ENCODE data around the gene IL10.

The IL10 gene

GRCh38 chr1:206808615-206809014, 36.3 kb upstream of the IL10 start:
- no peak for TF ChIP-seq CTCF (IDR thresholded peaks at IDR 0.05)
- DNase-seq (ENCODE audit: low spot score), result no peak
- no peak overlapping the region for H3K27ac ChIP-seq
- H3K4me3 ChIP-seq, result no peak overlapping the region

- H3K27ac ChIP-seq, result no peak overlapping the region
- H3K4me3 ChIP-seq, result no peak overlapping the region
- no peak for DNase-seq (ENCODE audit: low spot score)
- TF ChIP-seq CTCF (IDR thresholded peaks at IDR 0.05), result no peak
Observed at GRCh38 chr1:206805357-206805756, 33.1 kb upstream of the IL10 start.

GRCh38 chr1:206804156-206804737, 32.0 kb upstream of the IL10 start:
- Histone ChIP-seq H3K4me3 (no peak overlapping the region), H3K27ac (no peak overlapping the region)
- TF ChIP-seq CTCF (IDR thresholded peaks at IDR 0.05), result no peak
- DNase-seq (ENCODE audit: low spot score), result no peak

- Histone ChIP-seq H3K27ac (no peak overlapping the region), H3K4me3 (no peak overlapping the region)
- TF ChIP-seq CTCF (IDR thresholded peaks at IDR 0.05), result no peak
- DNase-seq (ENCODE audit: low spot score), result no peak
Observed at GRCh38 chr1:206803221-206803730, 31.0 kb upstream of the IL10 start.

GRCh38 chr1:206802401-206802800, 30.1 kb upstream of the IL10 start:
- H3K27ac ChIP-seq, result no peak overlapping the region
- no peak for DNase-seq (ENCODE audit: low spot score)
- no peak for TF ChIP-seq CTCF (IDR thresholded peaks at IDR 0.05)
- H3K4me3 ChIP-seq, result no peak overlapping the region

GRCh38 chr1:206801467-206801866, 29.2 kb upstream of the IL10 start:
- Histone ChIP-seq H3K4me3 (no peak overlapping the region), H3K27ac (no peak overlapping the region)
- TF ChIP-seq CTCF (IDR thresholded peaks at IDR 0.05), result no peak
- DNase-seq (ENCODE audit: low spot score), result no peak

- Histone ChIP-seq H3K4me3 (no peak overlapping the region), H3K27ac (no peak overlapping the region)
- TF ChIP-seq CTCF (IDR thresholded peaks at IDR 0.05), result no peak
- DNase-seq (ENCODE audit: low spot score), result no peak
Observed at GRCh38 chr1:206800891-206801290, 28.6 kb upstream of the IL10 start.
